HCT116 (cell line): ENCODE measurements around the gene BRWD1. TPM values are rescaled to one million over a fixed set of nuclear protein-coding genes. Genes with fewer than 3 reads are reported as not detected.

ENCODE experiments used
- ATAC-seq: fragments of 200-7000 bp; cut with Tn5 transposase; 2 replicates; pipeline ENCODE4 v1.9.1; 2020; ENCODE audit warnings: mild to moderate bottlenecking, moderate library complexity
- BruUV-seq: library from RNA; stranded (reverse); fragments of 400-500 nt; replicated peaks from 2 replicates; lab custom pipeline; 2021; lab: Mats Ljungman, UMichigan
- CTCF ChIA-PET: fragments of 300-600 bp; sonication (Branson Sonifier 250); formaldehyde crosslinking; loops from one replicate; lab custom pipeline; 2021; ENCODE audit warnings: antibody characterized with exemption; lab: Charles Lee
- POLR2A ChIA-PET: fragments of 300-600, 350-600 bp; sonication (Branson Sonifier 250); formaldehyde crosslinking; loops from one replicate; lab custom pipeline; 2021; ENCODE audit warnings: antibody characterized with exemption; lab: Charles Lee
- RAD21 ChIA-PET, 2 experiments: fragments of 300-600 bp; sonication (Branson Sonifier 250); formaldehyde crosslinking; loops; one replicate each; lab custom pipeline; 2023; ENCODE audit warnings: low total read pairs in 2 of 2; ENCODE audit not compliant: uncharacterized antibody in 2 of 2, unreplicated experiment in 2 of 2, low non-redundant PET in 1 of 2; lab: Charles Lee
- DNase-seq: peaks from one replicate; pipeline ENCODE4 v3.0.0-alpha.2; 2010; ENCODE audit warnings: low read depth, low spot score
- H2AFZ ChIP-seq: fragments of 200-600 bp; shearing (Covaris generic), sonication (generic); 2 replicates; pipeline ENCODE4 v1.6.1; 2017; ENCODE audit warnings: low read depth, mixed run types, mixed read lengths, antibody characterized with exemption, low read length; ENCODE audit not compliant: poor library complexity, severe bottlenecking
- H3K27ac ChIP-seq: 2 replicates; pipeline ENCODE4 v1.5.1; 2012; ENCODE audit warnings: low read depth, low read length
- H3K27me3 ChIP-seq: fragments of 200-600 bp; sonication (generic); 2 replicates; pipeline ENCODE4 v1.6.1; 2016; ENCODE audit warnings: mixed run types, low read length, mixed read lengths; ENCODE audit not compliant: insufficient read depth
- H3K36me3 ChIP-seq, 2 experiments: fragments of 200-500 bp in 1 of 2; fragments of 200-600 bp in 1 of 2; sonication (Bioruptor generic) in 1 of 2; sonication (generic) in 1 of 2; 2 replicates each; pipeline versions ENCODE4 v1.5.1 to v1.6.1; 2014 to 2016; ENCODE audit warnings: low read length in 2 of 2, inconsistent platforms in 1 of 2, mixed read lengths in 1 of 2, mixed run types in 1 of 2; ENCODE audit not compliant: insufficient read depth in 2 of 2, control insufficient read depth in 1 of 2
- H3K4me1 ChIP-seq, 2 experiments: fragments of 200-600 bp in 1 of 2; sonication (generic) in 1 of 2; 2 replicates each; pipeline versions ENCODE4 v1.5.1 to v1.6.1; 2012 to 2017; ENCODE audit warnings: low read length in 2 of 2, inconsistent platforms in 1 of 2, mild to moderate bottlenecking in 1 of 2, mixed read lengths in 1 of 2, mixed run types in 1 of 2, moderate library complexity in 1 of 2; ENCODE audit not compliant: insufficient read depth in 2 of 2, control insufficient read depth in 1 of 2
- H3K4me2 ChIP-seq: fragments of 200-600 bp; sonication (generic); 2 replicates; pipeline ENCODE4 v1.6.1; 2017; ENCODE audit warnings: mixed run types, low read length, mixed read lengths
- H3K4me3 ChIP-seq, 2 experiments: fragments of 200-600 bp in 1 of 2; sonication (generic) in 1 of 2; replicated peaks in 1 of 2; 2 replicates each; pipeline ENCODE4 v1.5.1; 2011 to 2016; ENCODE audit warnings: low read length in 2 of 2, control low read depth in 1 of 2, low read depth in 1 of 2, mild to moderate bottlenecking in 1 of 2, mixed read lengths in 1 of 2, mixed run types in 1 of 2
- H3K79me2 ChIP-seq: fragments of 200-600 bp; sonication (generic); 2 replicates; pipeline ENCODE4 v1.6.1; 2017; ENCODE audit warnings: mild to moderate bottlenecking, mixed run types, low read length, moderate library complexity, mixed read lengths; ENCODE audit not compliant: insufficient read depth
- H3K9ac ChIP-seq: fragments of 200-600 bp; sonication (generic); 2 replicates; pipeline ENCODE4 v1.6.1; 2016; ENCODE audit warnings: low read length, mixed read lengths
- H3K9me2 ChIP-seq: fragments of 200-600 bp; sonication (generic), shearing (Covaris generic); 2 replicates; pipeline ENCODE4 v1.6.1; 2017; ENCODE audit warnings: mixed run types, mild to moderate bottlenecking, moderate library complexity; ENCODE audit not compliant: insufficient read depth
- H3K9me3 ChIP-seq, 2 experiments: fragments of 200-500 bp in 1 of 2; fragments of 200-600 bp in 1 of 2; sonication (Bioruptor generic) in 1 of 2; sonication (generic) in 1 of 2; 2 replicates each; pipeline ENCODE4 v1.6.1; 2014 to 2017; ENCODE audit warnings: low read length in 2 of 2, mixed read lengths in 2 of 2, inconsistent platforms in 1 of 2, low read depth in 1 of 2, mild to moderate bottlenecking in 1 of 2, mixed run types in 1 of 2, moderate library complexity in 1 of 2; ENCODE audit not compliant: control insufficient read depth in 1 of 2, insufficient read depth in 1 of 2
- H4K20me1 ChIP-seq: fragments of 200-600 bp; sonication (generic), shearing (Covaris generic); 2 replicates; pipeline ENCODE4 v1.6.1; 2017; ENCODE audit warnings: mixed run types, mild to moderate bottlenecking, moderate library complexity; ENCODE audit not compliant: insufficient read depth
- ATF3 ChIP-seq: IDR thresholded peaks from 2 replicates; pipeline ENCODE4 v1.6.1; 2012
- CBX3 ChIP-seq: IDR thresholded peaks from 2 replicates; pipeline ENCODE4 v1.6.1; 2012; ENCODE audit warnings: low read depth
- CTCF ChIP-seq, 3 experiments: fragments of 200-600 bp in 1 of 3; sonication (generic) in 1 of 3; IDR thresholded peaks in 2 of 3; conservative IDR thresholded peaks in 1 of 3; 2 replicates each; pipeline ENCODE4 v1.5.1; 2012 to 2017; ENCODE audit warnings: low read depth in 2 of 3, low read length in 2 of 3, antibody characterized with exemption in 1 of 3, borderline replicate concordance in 1 of 3, control low read depth in 1 of 3, mild to moderate bottlenecking in 1 of 3, mixed read lengths in 1 of 3, mixed run types in 1 of 3, moderate library complexity in 1 of 3; ENCODE audit not compliant: insufficient read depth in 1 of 3
- EZH2phosphoT487 ChIP-seq: fragments of 200-600 bp; IDR thresholded peaks from 2 replicates; pipeline ENCODE4 v1.6.1; 2018; ENCODE audit warnings: antibody characterized with exemption, borderline replicate concordance
- FOSL1 ChIP-seq: IDR thresholded peaks from 2 replicates; pipeline ENCODE4 v1.6.1; 2012; ENCODE audit warnings: low read depth
- POLR2AphosphoS5 ChIP-seq: IDR thresholded peaks from 2 replicates; pipeline ENCODE4 v1.6.1; 2011; ENCODE audit warnings: mild to moderate bottlenecking, low read depth, low read length, moderate library complexity
- REST ChIP-seq: IDR thresholded peaks from 2 replicates; pipeline ENCODE4 v1.6.1; 2012; ENCODE audit warnings: low read depth
- SIN3A ChIP-seq: IDR thresholded peaks from 2 replicates; pipeline ENCODE4 v1.6.1; 2012; ENCODE audit warnings: low read depth
- YY1 ChIP-seq: IDR thresholded peaks from 2 replicates; pipeline ENCODE4 v1.6.1; 2011; ENCODE audit warnings: low read length, low read depth, moderate library complexity, mild to moderate bottlenecking; ENCODE audit not compliant: insufficient replicate concordance; ENCODE audit errors: extremely low read depth
- ZBTB33 ChIP-seq: IDR thresholded peaks from 2 replicates; pipeline ENCODE4 v1.6.1; 2011; ENCODE audit warnings: mild to moderate bottlenecking, low read length, moderate library complexity; ENCODE audit not compliant: insufficient replicate concordance; ENCODE audit errors: extremely low read depth
- ZFX ChIP-seq: fragments of 450-650 bp; IDR thresholded peaks from 2 replicates; pipeline ENCODE4 v1.6.1; 2017
- ZNF274 ChIP-seq: fragments of 200-500 bp; sonication (Bioruptor generic); IDR thresholded peaks from 2 replicates; pipeline ENCODE4 v1.6.1; 2014; ENCODE audit warnings: mild to moderate bottlenecking, low read depth, low read length, inconsistent platforms
- intact Hi-C: fragments of 100-400 bp; cut with micrococcal nuclease; formaldehyde crosslinking; loops from 2 replicates; pipeline ENCODE4 v1.10.0; 2022
- total RNA-seq: library from RNA; stranded (reverse); gene quantifications from one replicate; pipeline ENCODE4 v1.2.1, GENCODE V29; 2021; ENCODE audit not compliant: unreplicated experiment

The BRWD1 gene
- total RNA-seq, 1 experiment from 2014 or later = 33.1 TPM

GRCh38 chr21:39196838-39197237 lies 116.6 kb downstream of the BRWD1 start:
- TF ChIP-seq ATF3 = no peak
- no peak for TF ChIP-seq SIN3A
- TF ChIP-seq YY1 = no peak
- TF ChIP-seq ZFX = no peak
- no peak for TF ChIP-seq ZBTB33
- no peak for TF ChIP-seq ZNF274
- no peak for TF ChIP-seq CBX3
- intact Hi-C loops = no loop called here
- H3K4me2 ChIP-seq = no peak overlapping the region
- no TSS peak for BruUV-seq
- H3K27me3 ChIP-seq = no peaks in the 10 kb centered on the region
- H3K9ac ChIP-seq = no peak overlapping the region
- ChIA-PET RAD21 (no interaction called here), POLR2A (no interaction called here), CTCF (no interaction called here)
- no peak overlapping the region for H3K27ac ChIP-seq
- peaks cover 27 to 36% of the 10 kb centered on the region in 2 experiments for H3K36me3 ChIP-seq
- no peaks in the 10 kb centered on the region for H3K79me2 ChIP-seq
- H3K9me2 ChIP-seq = no peaks in the 10 kb centered on the region
- H3K9me3 ChIP-seq = no peaks in the 10 kb centered on the region
- no peak overlapping the region for H3K4me3 ChIP-seq
- H4K20me1 ChIP-seq = no peaks in the 10 kb centered on the region
- H3K4me1 ChIP-seq = no peaks in the 10 kb centered on the region
- ATAC-seq = no peak
- no peak overlapping the region for H2AFZ ChIP-seq
- DNase-seq = no peak

GRCh38 chr21:39196310-39196709 lies 117.1 kb downstream of the BRWD1 start:
- Histone ChIP-seq H2AFZ (no peak overlapping the region), H3K9me2 (no peaks in the 10 kb centered on the region), H3K9me3 (no peaks in the 10 kb centered on the region), H3K27ac (no peak overlapping the region), H3K9ac (no peak overlapping the region), H3K36me3 (peaks cover 26 to 33% of the 10 kb centered on the region in 2 experiments), H3K27me3 (no peaks in the 10 kb centered on the region), H3K4me3 (no peak overlapping the region), H3K79me2 (no peaks in the 10 kb centered on the region), H3K4me2 (no peak overlapping the region), H3K4me1 (no peaks in the 10 kb centered on the region), H4K20me1 (no peaks in the 10 kb centered on the region)
- ChIA-PET CTCF (no interaction called here), RAD21 (no interaction called here), POLR2A (no interaction called here)
- BruUV-seq = no TSS peak
- DNase-seq (no peak), ATAC-seq (no peak)
- intact Hi-C loops = no loop called here
- TF ChIP-seq ATF3 (no peak), REST (no peak), POLR2AphosphoS5 (no peak), FOSL1 (no peak), ZFX (no peak), CTCF (IDR thresholded peaks at IDR 0.05 in 2 of 3, conservative IDR thresholded peaks at IDR 0.05 in 1 of 3; ENCODE audit: borderline replicate concordance in 1 of 3, insufficient read depth in 1 of 3, low read depth in 2 of 3, low read length in 2 of 3) (no peak), EZH2phosphoT487 (no peak)
